Activated gamma-delta T cell treated with anti-CD3 and anti-CD28 coated beads, Interleukin-2, amount 50 U/mL, for 16 hours (primary cell): ENCODE measurements around the gene CTDSPL.

ENCODE experiments used
- DNase-seq: peaks from one replicate; pipeline ENCODE4 v3.0.0-alpha.2; 2020; ENCODE audit warnings: low read depth

CTDSPL gene

DNA sequence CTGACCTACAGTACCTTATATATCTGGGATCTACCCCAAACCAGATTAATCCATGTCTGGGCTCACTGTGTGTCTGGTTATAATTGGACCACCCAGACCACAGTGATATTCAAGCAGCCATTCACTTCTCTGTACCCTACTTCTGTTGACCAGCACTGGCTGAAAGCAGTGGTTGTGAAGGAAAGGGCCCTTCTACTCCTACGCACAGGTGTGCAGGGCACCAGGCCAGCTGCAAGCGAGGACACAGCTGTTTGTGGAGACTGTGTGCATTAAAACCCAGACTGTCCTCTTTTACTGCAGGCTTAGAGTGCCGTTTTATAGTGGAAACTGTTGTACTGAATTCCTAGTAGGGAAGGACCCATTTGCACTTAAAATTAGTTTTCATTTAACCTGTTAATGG is 29.5 kb downstream of the CTDSPL start:
- no peak for DNase-seq

DNA sequence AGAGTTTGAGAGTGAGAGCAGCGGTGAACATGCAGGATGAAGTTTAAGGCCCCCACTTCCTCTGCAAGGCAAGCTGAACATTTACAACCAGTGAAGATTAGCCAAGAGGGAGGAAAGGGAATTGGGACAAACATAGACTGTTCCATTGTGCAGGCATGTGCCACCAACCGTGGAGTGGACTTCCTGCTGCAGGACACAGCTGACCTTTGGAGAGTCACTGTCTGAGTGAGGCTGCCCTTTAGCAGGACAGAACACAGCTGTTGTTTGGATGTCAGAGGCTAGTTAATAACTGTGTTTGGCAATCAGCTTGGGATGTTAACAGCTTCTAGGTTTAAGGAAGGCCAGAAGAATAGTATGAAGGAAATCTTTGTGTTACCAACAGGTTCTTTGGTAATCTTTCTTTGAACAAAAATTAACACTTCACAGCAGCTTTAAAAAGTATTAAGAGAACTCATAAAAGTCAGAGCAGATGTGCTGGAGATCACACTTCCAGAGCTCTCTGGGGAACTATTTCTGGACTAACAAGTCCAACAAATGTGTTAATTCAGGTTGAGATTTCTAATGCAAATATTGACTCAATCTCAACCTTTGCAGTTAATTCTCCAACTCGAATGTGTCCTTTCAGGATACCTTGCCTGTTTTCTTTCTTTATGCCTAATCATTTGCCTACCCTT is 31.4 kb downstream of the CTDSPL start:
- DNase-seq = no peak

DNA sequence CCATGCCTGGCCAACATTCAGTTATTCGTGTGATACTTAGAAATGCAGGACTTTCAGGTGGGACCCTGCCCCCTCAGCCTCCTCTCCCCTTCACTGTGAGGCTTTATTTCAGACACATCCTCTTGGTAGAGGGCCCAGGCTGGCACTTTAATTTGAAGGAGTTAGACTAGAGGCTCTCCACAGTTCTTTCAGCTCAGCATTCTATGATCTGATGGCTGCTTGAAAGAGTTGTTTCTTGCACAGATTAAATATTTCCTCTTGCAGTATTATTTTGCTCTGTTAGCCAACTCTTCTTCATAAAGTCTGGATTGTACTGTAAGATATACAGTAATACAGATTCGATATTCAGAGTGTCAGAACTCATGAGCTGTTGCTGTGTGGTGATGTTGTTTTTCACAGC is 35.1 kb downstream of the CTDSPL start:
- DNase-seq = no peak

DNA sequence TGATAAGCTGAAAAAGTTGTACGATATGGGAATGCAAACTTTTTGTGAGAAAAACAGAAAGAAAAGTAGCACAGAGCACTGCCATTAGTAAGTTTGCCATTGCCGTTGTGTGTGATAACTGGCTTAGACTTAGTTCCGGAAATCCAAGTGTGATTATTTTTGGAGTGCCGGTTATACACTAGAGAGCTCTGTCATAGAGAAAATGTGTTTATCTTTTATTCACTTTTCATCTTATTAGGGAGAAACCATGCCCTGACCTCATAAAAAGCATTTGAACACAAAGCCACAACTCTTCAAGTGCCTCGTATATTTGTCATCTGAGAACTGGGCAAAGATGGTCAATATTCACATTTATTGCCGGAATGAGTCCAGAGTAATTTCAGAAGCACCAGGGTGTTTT is 36.1 kb downstream of the CTDSPL start:
- DNase-seq = no peak

DNA sequence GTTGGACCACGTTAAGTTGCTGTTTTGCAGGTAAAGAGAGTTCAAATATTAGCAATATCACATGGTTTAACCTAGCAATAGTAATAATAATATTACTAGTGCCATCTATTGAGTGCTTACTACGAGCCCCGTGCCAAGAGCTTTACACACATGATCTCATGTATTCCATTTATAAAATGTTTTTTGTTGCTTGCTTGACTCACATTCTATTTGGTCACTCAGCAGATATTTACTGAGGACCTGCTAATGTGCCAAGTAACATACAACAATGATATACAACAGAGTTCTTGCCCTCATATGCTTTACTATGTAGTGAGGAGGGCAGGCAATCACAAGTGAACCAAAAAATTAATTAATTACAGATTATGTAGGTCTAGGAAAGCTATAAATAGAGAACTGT is 36.7 kb downstream of the CTDSPL start:
- no peak for DNase-seq

DNA sequence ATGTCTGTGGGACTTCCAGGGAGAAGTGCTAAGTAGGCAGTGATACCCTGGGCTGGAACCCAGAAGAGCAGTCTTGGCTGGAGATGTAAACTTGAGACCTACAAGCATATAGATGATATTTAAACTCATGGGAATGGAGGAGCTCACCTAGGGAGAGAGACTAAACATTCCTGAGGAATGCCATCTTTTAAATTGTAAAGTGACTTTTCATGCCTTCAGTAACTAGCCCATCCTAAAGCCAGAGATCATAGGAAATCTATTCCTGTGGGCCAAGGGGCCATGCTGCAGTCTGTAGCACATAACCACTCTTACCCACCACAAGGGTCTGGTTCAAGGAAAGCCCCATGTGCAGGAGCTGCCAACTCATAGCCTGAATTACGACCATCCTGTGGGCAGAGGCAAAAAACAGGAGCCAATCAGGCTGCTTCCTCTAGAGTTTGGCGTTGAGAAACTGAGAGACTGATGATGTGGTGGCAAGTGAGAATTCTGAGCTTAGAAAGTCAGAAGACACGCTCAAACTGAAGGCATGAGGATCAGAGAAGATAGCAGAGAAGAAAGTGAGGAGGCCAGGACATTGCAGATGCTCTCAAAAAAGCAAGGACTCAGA is 37.5 kb downstream of the CTDSPL start:
- no peak for DNase-seq

DNA sequence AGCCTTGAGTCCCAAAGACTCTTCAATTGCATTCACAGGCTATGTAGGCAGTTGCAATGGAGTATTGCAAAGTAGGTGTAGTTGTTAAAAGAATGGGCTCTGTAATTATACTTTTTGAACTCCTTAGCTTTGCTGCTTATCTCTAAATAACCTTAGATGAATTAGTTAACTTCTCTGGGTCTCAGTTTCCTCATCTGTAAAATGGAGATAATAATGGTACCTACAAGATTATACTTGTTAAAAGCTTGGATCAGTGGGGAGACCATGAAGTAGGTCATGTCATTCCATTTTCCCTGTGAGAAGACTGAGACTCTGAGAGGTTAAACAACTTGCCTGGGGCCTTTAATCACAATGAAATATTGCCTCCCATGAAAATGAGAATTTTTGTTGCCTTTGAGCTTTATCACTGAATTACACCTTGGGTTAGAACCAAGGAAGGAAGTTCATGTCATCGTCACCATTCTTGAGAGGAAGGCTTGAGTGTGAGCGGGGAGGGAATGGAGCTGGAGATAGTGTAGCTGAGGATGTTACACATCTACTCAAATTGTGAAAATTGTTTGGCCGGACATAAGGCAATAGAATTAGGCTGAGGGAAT is 38.1 kb downstream of the CTDSPL start:
- no peak for DNase-seq

DNA sequence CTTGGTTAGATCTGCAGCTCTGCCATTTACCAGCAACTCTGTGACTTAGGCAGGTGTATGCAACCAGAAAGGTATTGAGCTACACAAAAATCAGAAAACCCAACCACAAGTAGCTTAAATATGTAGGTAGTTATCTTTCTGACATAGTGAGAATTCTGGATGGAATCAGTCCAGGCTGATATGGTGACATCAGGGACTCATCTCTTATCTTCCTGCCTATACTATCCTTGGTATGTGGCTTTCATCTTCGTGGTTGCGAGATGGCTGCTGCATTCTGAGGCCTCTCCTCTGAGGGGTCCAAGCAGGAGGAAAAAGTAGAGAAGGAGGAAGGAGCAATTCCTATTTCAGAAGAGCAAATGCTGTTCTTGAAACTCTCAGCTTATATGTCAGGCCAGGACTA is 40.0 kb downstream of the CTDSPL start:
- DNase-seq = no peak

DNA sequence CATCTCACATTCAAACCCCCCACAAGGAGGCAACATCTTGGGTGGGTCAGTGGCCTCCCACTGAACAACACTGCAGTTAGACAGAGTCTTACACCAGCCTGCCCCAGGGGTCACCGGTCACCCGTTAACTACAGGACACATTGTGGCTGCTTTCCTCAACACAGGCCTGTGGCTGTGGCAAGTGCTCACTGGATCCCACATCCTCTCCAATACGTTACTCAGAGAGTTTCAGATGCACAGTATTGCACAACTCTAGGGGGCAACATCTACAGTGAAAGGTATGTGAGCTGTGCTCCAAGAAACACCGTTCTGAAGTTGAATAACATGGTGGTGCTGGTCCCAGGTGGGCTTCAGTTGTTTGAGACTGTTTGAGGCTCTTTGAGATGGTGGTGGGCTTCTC is 41.0 kb downstream of the CTDSPL start:
- DNase-seq = no peak

DNA sequence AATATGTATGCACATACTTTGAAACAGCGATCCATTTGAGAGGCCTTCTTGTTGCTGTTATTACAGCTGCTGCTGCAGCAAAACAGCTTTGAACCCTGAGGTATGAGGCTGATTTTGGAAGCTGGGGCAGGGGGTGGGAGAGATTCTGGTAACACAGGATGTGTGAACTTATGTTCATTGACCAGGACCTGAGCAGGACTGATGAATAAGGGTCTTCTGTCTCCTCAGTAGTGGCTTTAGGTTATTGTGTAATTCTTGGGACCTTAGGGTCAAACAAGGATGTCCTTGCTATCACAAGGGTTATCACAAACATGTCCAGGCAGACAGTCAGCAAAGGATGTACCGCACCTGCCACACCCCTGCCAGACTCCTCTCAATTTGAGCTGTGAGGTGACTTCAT is 41.6 kb downstream of the CTDSPL start:
- no peak for DNase-seq

DNA sequence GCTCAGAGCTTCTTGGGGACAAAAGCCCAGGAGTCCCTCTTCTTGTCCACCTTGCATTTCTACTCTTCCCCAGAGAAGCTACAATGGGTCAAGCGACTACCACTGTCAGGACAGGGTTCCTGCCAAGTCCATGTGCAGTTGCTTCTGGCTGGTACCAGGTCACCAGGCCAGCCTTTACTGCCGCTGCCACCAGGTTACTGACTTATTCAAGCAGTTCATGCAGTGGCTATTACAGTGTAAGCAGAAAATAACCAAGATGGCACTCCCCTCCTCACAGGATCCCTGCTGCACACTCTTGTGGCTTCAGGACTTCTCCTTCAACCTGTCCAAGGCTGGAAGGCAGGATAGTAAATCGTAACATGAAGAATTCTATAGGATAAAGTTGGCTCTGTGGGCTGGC is 42.1 kb downstream of the CTDSPL start:
- DNase-seq = no peak

DNA sequence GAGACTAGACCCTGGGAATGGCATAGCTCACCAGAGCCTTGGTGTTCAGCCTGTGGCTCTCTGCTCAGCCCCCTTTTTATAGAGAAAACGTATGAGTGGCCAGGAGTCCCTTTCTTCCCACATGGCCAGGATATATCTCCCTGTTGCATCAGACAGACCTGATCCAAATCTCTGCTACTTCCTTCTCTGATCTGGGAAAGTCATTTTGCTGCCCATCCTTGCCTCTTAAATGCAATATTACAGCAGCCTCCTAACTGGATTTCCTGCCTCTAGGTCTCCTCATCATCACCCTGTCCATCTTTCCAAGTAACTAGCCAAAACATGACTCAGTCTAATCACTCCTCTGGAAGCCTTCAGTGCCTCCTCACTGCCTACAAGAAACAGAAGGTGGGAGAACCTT is 42.9 kb downstream of the CTDSPL start:
- DNase-seq = no peak

DNA sequence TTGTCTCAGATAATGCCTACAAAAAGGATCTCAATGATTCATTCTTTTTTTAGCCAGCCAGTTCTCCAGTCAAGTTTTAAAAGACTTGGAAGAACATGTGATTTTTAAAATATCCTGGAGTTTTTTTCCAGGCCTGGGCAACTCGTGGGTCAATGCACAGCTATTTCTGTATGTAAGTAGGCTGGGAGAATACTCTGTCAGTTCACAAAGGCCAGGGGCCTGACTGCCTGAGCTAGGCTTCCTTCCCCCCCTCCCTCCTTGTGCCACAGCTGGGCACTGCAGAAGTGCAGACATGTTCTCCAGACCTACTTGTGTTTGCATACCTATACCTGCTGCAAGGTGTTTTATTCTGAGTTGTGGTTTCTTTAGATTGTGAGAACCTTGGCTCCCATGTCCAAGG is 43.7 kb downstream of the CTDSPL start:
- DNase-seq = no peak

DNA sequence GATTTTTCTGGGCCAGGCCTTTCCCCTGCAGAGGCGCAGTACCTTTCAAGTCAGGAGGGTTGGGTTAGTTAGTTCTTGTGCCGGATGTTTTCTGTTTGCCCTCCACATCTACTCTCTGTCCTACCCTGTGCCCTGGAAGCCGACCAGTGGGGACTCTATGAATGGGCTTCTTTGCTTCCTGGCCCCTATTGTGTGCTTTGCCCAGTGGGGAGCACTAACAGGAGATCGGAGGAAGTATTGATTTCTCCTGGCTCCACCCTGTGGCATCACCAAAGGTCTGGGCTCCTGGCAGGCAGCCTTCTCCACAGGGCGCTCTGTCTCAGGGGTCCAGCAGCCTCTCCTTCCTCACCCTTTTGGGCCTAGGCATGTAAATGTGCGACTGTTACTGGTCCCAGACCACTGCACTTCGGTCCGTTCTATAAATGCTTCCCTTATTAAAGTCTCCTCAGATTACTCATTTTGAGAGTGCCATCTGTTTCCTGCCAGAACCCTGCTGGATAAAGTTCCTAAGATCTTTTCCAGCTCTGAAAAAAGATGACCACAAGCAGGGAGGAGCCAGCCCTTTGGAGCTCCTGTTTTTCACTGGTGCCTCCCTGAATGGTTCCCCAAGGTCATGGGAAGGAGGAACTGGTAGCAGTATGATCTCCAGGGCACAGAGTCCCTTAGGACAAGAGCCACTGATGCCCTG is 44.5 kb downstream of the CTDSPL start:
- no peak for DNase-seq

DNA sequence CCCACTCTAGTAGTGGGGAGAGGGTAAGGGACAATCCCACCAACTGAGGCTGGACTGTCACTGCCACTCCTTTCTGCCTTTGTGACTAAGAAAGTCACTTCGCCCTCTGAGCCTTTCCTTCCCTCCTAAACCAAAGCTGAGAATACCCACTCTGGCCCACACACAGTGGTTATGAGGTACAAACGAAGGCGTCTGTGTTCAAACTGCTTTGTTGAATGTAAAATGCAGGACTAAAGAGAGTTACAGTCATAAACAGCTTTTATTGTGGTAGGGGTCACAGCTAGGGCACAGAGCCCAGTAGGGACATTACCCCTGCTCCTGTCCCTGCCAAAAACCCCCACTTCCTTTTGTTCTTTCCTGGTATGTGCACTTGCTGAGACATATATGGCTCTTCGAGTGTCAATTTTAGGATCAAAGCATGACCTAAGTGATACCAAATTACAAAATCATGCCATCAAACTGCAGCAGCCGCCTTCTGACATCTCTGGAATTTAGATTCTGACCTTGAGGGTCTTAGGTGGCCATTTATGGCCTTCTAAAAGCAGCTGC is 45.1 kb downstream of the CTDSPL start:
- DNase-seq = no peak

DNA sequence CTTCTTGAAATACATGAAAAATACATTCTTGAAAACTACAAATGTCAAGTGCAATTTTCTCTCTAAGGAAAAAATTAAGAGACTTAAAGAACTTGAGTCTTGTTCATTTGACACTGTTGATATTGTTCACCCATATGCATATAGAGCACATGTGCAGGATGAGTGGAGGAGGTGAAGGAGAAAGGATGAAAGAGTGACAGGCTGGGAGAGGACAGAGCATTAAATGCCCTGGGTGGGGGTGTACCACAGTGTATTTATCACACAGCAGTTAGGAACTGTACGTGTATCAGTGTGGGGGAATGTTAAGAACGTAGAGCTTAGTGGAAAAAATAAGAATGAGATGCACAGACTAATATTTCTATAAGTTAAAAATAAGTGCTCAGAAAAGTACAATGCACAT is 45.7 kb downstream of the CTDSPL start:
- DNase-seq = no peak

DNA sequence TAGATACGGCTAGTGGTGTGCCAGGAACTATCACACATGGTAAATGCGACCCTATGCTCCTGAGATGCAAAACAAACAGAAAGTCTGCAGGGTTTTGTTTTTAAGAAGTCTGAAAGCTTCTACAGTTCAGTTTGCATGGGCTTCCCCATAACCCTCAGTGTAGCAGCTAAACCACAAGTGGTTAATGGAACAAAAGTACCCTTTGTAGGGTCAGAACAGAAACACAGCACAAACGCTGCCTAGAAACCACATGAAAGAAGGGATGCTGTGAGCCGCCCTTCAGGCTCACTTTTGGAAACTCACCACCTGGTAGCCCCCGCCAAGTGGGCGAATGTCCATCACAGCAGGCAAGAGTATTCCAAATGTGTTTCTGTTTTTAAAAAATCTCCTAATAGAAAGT is 46.2 kb downstream of the CTDSPL start:
- DNase-seq = no peak

DNA sequence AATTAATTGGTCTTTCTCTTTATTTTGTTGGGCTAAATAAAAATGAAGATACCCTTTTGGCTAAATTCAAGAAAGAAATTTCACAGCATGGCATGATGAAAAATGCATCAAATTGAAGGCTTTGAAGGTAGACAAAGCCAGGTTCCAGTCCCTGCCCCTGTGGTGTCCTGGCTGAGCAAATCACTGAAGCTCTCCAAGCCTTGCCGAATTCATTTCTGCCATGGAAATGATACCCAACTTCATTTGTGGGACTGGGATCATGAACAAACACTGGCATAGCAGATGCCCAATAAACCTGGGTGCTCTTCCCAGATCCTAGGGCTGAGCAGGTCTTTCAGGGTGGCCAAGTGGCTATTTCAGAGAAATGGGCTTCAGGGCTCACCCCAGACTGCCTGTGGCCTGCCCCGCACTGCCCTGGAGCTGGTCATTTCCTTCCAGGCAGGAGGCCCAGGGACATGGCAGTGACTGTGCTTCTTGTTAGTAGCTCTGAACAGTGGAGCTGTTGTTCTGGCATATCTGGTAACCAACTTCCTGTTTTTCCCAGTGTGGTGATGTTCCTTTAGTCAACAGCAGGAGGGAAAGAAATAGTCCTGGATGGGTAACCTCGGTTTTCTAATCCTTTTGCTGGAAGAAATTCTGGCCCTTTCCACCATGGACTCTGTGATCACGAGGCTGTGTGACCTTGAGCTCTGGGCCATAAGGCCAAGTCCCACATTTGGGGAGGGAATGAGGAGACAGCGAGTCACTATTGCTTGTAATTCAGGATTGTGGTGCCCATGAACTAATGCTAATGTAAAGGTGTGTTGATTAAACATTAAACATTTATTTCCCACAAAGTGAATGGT is 47.6 kb downstream of the CTDSPL start:
- no peak for DNase-seq

DNA sequence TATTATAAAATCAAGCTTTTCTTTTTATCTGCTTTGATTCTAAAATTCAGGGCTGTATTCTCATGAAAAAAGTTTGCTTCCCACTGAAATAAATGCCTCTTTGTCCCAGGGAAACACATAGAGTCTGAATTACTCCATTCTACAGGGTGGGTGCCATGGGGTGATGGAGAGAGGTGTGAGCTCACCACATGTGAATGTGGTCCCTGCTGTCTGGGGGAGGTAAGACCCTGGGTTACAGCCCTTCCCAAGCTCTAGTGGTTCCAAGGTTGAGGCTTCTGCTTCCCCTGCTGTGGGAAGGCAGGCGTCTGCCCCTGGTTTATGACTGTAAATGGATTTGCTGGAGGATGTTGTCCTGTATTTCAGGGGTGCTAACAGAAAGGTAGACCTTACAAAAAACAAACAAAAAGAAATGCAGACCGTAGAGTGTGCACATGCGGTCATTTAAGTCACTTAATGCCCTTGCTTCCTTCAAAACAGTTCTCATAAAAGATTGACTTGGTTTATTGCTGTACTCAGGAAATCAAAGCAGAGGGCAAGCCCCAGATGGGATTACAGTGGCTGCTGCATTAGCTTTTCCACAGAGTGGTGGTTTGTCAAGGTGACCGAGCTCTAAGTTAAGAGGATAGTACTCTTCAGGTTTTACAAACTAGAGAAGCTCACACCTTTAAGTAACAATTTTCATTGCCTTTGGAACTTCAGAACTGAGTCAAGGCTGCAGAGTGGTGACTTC is 49.2 kb downstream of the CTDSPL start:
- DNase-seq = no peak

DNA sequence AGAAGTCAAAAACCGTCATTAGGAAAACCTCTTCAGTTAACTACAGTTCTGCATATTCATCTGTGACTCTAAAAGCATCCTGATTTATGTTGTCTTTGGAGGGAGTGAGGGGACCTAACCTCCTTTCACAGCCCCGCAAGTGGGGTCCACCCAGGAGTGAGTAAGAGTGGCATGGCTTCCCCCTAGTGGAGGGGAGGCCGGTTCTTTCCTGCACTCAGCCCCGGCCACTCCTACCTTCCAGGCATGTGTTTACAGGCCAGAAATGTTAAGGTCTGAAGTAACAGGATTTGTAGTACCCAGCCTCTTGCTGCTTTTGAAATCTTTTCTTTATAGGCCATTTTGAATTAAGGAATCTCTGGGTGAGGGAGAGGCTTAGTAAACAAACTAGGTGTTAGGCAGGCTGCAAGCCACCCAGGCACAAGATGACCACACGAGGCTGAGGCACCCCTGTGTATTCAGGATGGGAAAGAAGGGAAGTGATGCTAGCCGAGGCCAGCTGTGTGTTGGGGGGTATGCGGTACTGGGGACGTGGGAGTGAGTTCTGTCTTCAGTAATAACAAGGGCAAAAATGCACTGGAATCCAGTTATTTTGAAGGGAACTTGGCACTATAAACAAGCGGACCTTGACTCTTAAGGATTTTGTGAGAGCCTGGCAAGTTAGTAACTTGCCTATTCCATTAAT is 50.5 kb downstream of the CTDSPL start:
- no peak for DNase-seq

DNA sequence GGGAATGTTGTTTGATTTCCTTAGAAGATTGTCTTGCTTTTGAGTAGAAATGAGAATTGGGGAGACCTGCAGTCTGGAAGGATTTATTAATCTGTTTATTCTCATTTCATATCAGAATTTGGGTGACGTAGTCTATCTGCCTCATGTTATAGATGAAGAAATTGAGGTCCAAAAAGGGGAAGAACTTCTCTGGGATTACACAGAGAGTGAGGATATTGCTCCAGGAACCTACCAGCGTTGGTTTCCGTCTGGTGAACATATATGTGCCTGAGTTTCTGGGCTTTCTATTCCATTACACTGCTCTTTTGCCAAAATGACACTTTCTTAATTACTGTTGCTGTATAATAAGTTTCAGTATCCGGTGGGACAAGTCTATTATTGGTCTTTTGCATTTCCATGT is 51.8 kb downstream of the CTDSPL start:
- no peak for DNase-seq
